Placental epithelial cell (primary cell): Measurements from ENCODE around the gene AGK. TPM values are rescaled to one million over a fixed set of nuclear protein-coding genes. Genes with fewer than 3 reads are reported as not detected.

ENCODE experiments used
- total RNA-seq: library from RNA; depleted of rRNA; stranded (reverse); fragments of >200 nt; gene quantifications from 2 replicates; pipeline ENCODE4 v1.2.3, GENCODE V29; 2012

Gene AGK
- total RNA-seq: 15.3 and 24.0 TPM in 2 replicates

GRCh38 chr7:141551094-141551781 lies at the start of gene AGK:
Gene AGK (plus strand): TSS chr7:141551410. CDS start chr7:141555467, 4,057 bp downstream.

GRCh38 chr7:141702047-141702567 lies 150.9 kb downstream of the AGK start, which contains the start of gene DENND11:
Gene DENND11 (minus strand): TSS chr7:141702166. CDS start chr7:141702153, 13 bp downstream.

Other genes starting within 250 kb of the AGK start
- 6.0 and 7.5 TPM in 2 replicates for gene DENND11, start 150.8 kb downstream of the AGK start, total RNA-seq
- not detected in 2 replicates for gene WEE2, start 156.9 kb downstream of the AGK start, total RNA-seq
- 58.5 and 81.2 TPM in 2 replicates for gene SSBP1, start 186.9 kb downstream of the AGK start, total RNA-seq
- 2.1 and 3.5 TPM in 2 replicates for gene TAS2R3, start 212.7 kb downstream of the AGK start, total RNA-seq
- gene TAS2R4, start 225.3 kb downstream of the AGK start, total RNA-seq: 2.1 and 4.3 TPM in 2 replicates
- 2.6 and 3.5 TPM in 2 replicates for gene TAS2R5, start 238.8 kb downstream of the AGK start, total RNA-seq